GM19351 (cell line): Measurements from ENCODE around the gene RAB40B.
"Not testable (repeated sequence)": the region's sequence is repeated elsewhere in the genome, so short reads cannot be mapped to it uniquely, and the experiment has no call there.

Experiments used
- ATAC-seq: cut with Tn5 transposase; IDR thresholded peaks from one replicate; pipeline ENCODE4 v1.9.1; 2021; ENCODE audit warnings: mild to moderate bottlenecking, moderate library complexity; ENCODE audit not compliant: unreplicated experiment

Gene RAB40B

GRCh38 chr17:82668631-82669099 is 29.8 kb downstream of the RAB40B start:
- ATAC-seq = no peak

GRCh38 chr17:82668024-82668630 is 30.4 kb downstream of the RAB40B start:
- no peak for ATAC-seq

DNA sequence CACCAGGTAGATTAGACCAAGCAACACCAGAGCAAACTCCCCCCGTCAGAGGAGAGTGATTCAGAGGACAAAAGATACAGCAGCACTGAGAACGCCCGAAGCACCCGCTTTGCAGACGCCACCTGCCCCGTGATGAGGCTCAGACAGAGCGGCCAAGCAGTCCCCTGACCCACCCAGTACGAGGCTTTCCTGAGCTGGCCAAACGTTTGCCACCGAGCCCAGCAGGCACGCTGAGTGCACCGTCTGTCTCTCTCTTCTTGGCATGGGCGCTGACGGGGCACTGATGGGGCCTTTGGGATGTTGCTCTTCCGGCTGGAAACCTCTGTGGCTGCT is 30.9 kb downstream of the RAB40B start:
- no peak for ATAC-seq

- ATAC-seq = no peak
Measured at GRCh38 chr17:82666931-82667667, 31.4 kb downstream of the RAB40B start.

DNA sequence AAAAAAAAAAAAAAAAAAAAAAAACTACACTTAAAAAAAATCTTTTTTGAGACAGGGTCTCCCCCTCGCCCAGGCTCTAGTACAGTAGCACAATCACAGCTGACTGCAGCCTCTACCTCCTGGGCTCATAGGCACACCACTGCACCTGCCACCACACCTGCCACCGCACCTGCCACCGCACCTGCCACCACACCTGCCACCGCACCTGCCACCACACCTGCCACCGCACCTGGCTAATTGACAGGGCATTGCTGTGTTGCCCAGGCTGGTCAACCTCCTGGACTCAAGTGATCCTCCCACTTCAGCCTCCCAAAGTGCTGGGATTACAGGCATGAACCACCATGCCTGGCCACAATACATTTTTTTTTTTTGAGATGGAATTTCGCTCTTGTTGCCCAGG is 32.6 kb downstream of the RAB40B start:
- no peak for ATAC-seq

GRCh38 chr17:82665217-82665616 is 33.3 kb downstream of the RAB40B start:
- ATAC-seq = no peak

DNA sequence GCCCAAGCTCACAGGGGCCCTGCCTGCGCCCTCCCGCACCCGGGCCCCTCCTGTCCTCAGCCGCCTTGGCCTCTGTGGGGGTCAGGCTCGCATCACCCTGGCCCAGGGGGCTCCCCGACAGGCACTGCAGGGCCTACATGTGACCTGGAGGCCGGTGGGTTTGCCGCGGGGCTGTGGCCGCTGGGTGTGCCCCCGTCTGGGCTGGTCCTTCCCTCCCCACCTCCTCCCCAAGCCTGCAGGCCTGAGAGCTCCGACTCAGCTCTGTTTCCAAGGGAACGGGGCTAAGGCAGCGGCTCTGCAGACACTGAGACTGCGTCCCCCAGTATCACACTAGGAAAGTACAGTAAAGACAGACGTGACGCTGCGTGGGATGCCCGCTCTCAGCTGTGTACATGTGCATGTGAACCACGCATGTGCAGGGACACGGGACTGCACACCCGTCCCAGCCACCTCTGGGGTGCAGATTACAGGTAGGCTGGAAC is 33.8 kb downstream of the RAB40B start:
- ATAC-seq = no peak

- ATAC-seq = no peak
Measured at GRCh38 chr17:82664276-82664575, 34.3 kb downstream of the RAB40B start.

- ATAC-seq = no peak
Measured at GRCh38 chr17:82663381-82664275, 34.9 kb downstream of the RAB40B start.

DNA sequence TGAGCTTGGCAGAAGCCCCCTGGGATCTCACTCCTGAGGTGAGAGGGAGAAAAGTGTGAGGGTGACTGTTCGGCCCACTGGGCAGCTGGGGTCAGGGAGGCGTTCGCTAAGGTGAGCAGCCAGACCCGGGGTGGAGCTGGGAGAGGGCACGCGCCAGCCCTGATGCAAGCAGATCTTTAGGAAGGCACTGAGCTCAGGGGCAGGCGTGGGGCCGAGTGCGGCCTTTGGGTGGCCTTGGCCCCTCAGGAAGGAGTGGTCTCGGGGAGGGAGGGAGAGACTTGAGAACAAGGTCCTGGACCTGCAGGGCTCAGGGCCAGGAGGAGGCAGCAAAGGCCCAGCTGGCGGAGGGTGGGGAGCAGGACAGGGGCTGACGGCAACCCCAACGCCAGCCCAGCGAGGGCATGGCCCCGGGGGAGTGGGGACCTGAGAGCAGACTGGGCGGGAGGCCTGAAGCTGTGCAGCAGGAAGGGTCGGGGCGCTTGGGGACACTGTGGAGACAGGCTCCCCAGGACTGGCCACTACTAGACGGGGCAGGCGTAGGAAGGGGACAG is 35.7 kb downstream of the RAB40B start:
- ATAC-seq = no peak

GRCh38 chr17:82661717-82662683 is 36.5 kb downstream of the RAB40B start:
- no peak for ATAC-seq

DNA sequence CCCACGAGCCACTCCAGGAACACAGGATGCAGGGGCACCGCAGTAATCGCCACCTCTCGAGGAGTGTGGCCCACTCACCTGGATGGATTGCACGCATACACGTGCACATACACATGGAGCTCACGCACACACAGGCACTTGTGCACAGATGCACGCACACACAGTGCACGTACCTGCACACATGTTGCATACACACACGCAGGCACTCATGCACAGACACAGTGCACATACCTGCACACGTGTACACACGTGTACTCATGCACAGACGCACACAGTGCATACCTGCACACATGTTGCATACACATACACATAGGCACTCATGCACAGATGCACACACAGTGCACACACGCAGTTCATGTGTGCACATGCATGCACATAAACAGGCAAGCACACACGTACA is 38.6 kb downstream of the RAB40B start:
- no peak for ATAC-seq

GRCh38 chr17:82658796-82659452 is 39.6 kb downstream of the RAB40B start:
- no peak for ATAC-seq

- ATAC-seq = no peak
Measured at GRCh38 chr17:82658331-82658730, 40.2 kb downstream of the RAB40B start.

GRCh38 chr17:82657926-82658325 is 40.6 kb downstream of the RAB40B start:
- ATAC-seq = no peak

GRCh38 chr17:82656266-82656665 is 42.2 kb downstream of the RAB40B start:
- ATAC-seq = no peak

GRCh38 chr17:82655523-82655922 is 43.0 kb downstream of the RAB40B start:
- ATAC-seq = no peak

GRCh38 chr17:82655038-82655479 is 43.4 kb downstream of the RAB40B start:
- ATAC-seq = no peak

DNA sequence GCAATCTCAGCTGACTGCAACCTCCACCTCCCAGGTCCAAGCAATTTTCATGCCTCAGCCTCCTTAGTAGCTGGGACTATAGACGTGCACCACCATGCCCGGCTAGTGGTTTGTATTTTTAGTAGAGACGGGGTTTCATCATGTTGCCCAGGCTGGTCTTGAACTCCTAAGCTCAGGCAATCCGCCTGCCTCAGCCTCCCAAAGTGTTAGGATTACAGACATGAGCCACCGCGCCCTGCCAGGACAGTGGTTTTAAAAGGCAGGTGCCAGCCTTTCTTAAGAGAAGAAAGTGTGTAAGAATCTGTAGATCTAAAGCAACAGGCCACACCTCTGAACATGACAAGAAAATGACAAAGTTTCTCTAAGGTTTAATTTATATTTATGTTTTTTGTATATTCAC is 43.9 kb downstream of the RAB40B start:
- ATAC-seq = not testable (repeated sequence)
